C4-2B (cell line): Measurements from ENCODE around the gene CACNA1H.

Experiments used
- H3K27ac ChIP-seq: fragments of 450-650 bp; 2 replicates; pipeline ENCODE4 v1.5.1; 2017
- ZFX ChIP-seq: fragments of 450-650 bp; IDR thresholded peaks from 2 replicates; pipeline ENCODE4 v1.6.1; 2017
- TF ChIP-seq, protein P1 (sequence below): fragments of 450-650 bp; conservative IDR thresholded peaks from 2 replicates; pipeline ENCODE4 v1.5.1; 2017; ENCODE audit warnings: mild to moderate bottlenecking

Gene CACNA1H

DNA sequence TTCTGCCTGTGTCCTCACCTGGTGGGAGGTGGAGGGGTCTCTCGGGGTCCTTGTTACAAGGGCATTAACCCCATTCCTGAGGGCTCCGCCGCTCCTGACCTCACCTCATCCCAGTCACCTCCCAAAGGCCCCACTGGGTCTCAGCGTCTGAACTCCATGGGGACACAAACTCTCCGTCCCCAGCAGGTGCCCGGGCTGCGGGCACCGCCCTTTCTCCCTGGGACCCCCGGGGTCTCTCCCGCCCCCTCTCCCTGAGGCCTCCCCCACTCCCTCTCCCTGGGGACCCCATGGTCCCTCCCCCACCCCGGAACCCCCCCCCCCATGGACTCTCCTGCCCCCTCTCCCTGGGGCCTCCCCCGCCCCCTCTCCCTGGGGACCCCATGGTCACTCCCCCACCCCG is 24.8 kb downstream of the CACNA1H start:
- TF ChIP-seq, protein P1, sequence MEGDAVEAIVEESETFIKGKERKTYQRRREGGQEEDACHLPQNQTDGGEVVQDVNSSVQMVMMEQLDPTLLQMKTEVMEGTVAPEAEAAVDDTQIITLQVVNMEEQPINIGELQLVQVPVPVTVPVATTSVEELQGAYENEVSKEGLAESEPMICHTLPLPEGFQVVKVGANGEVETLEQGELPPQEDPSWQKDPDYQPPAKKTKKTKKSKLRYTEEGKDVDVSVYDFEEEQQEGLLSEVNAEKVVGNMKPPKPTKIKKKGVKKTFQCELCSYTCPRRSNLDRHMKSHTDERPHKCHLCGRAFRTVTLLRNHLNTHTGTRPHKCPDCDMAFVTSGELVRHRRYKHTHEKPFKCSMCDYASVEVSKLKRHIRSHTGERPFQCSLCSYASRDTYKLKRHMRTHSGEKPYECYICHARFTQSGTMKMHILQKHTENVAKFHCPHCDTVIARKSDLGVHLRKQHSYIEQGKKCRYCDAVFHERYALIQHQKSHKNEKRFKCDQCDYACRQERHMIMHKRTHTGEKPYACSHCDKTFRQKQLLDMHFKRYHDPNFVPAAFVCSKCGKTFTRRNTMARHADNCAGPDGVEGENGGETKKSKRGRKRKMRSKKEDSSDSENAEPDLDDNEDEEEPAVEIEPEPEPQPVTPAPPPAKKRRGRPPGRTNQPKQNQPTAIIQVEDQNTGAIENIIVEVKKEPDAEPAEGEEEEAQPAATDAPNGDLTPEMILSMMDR = no peak
- TF ChIP-seq ZFX = no peak
- H3K27ac ChIP-seq = no peak overlapping the region

DNA sequence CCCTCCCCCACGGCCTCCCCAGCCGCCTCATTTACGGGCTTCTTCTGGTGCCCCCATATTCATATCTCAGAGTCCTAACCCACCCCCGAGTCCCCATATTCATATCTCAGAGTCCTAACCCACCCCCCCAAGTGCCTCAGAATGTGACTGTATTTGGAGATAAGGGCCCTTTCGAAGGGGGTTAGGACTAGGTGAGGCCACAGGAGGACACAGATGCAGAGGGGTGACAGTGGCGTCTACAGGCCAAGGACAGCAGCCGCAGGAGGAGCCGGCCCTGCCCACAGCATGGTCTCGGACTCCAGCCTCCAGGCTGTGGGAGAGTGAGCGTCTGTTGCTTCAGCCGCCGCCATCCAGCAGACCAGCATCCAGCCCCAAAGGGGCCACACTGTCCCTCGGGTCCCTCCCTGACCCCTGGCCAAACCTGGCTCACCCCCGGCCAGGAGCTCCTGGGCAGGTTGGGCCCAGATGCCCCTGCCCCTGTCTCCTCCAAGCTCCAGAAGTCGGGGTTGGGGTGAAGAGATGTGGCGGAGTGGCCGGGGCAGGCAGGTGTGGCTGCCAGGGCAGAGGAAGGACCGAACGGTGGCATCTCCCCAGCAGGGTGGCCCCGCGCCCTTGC is 25.5 kb downstream of the CACNA1H start:
- TF ChIP-seq ZFX = no peak
- TF ChIP-seq, protein P1 = no peak

DNA sequence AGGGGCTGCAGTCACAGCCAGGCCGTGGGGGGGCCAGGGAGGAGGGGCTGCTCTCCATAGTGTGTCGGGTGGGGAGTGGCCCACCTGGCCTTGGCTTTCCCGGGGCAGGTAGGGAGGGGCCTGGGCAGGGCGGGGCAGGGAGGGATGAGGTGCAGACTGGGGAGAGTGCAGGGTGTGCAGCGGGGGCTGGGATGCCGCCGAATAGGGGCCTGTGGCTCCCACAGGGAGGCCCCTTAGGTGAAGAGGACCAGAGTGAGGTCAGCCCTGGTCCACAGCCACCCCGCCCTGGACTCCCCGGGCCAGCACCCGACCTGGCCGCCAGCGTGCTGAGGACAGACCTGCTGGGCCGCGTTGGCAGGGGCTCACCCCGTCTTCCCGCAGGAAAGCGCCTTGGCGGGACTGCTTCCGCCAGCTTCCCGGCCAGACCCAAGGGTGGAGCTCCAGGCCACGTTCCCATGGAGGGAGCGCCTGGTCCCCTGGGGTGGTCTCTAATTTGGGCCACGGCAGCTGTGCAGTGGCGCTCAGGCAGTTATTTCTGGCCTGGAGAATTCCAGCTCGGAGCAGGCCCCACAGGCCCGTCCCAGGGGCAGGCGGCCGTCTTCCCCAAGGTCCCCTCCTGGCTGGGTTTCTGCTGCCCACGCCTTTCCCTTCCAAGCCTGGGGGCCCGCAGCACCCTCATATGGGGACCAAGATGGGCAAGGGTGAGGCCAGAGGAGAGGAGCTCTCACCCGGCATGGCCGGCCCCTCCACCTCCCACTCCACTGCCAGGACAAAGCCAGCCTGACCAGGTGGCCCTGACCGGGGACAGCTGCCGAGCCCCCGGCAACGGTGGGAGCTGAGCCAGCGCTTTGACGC is 27.9 kb downstream of the CACNA1H start:
- no peak for TF ChIP-seq ZFX
- TF ChIP-seq, protein P1 = no peak
- H3K27ac ChIP-seq = no peak overlapping the region

More for the DNA sequence above, 25.5 kb downstream of the CACNA1H start:
- H3K27ac ChIP-seq = no peak overlapping the region

DNA sequence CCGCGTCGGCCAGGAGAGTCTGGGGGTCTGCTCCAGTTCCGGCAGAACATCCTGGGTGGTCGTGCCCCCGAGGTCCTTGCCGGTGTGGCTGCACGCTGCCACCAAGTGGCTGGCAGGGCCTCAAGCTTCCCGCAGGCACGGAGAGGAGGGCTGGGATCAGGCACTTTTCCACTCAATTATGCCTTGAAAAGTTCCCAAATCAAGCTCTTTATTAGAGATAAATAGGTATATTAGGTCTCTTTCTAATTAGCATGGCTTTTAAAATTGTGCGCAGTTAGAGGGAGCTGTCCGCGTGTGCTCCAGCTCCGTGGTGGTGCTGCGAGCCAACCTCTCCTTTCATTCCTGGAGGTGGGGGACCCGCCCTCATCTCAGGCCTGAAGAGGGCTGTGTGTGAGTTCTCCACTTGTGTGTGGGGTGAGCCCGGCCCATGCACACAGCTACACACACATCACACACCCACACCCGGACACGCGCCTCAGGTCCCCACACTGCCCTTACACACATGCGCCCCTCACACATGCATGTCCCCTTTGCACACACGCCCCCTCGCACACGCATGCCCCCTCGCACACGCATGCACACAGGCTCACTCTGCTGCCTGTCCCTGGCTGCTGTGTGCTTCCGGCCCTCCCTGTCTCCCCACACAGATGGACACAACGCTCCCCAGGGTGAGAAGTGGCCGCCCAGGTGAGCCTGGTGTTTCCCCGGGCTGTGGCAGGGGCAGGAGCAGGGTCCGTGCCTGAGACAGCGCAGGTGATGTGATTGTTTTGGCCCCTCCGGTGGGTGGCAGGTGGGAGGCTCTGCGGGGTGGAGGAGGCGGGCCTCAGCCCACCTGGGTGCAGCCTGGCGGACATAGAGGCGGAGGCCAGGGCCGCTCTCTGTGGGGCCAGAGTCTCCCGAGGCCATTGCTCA is 28.8 kb downstream of the CACNA1H start:
- TF ChIP-seq ZFX = no peak
- TF ChIP-seq, protein P1 = no peak; the same call in 1 of the 2 replicates
- H3K27ac ChIP-seq = peak overlapping the region; percentile 37

DNA sequence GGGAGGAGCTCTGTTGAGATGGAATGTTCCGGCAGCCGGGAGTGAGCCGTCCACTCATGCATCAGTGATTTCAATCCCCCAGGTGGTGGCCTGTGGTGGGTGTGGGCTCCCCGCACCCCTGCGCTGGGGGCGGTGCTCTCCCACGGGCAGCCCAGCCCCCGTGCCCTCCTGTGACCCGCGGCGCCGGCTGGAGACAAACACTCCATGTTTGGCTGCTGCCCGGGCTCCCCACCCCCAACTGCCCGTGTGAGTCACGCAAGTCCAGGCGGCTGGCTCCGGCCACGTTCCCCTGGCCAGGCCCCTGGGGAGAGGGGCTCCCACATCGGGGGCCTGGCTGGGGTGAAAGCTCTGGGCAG is 29.4 kb downstream of the CACNA1H start:
- TF ChIP-seq, protein P1 = no peak
- TF ChIP-seq ZFX = no peak
- peak overlapping the region; percentile 37 for H3K27ac ChIP-seq

DNA sequence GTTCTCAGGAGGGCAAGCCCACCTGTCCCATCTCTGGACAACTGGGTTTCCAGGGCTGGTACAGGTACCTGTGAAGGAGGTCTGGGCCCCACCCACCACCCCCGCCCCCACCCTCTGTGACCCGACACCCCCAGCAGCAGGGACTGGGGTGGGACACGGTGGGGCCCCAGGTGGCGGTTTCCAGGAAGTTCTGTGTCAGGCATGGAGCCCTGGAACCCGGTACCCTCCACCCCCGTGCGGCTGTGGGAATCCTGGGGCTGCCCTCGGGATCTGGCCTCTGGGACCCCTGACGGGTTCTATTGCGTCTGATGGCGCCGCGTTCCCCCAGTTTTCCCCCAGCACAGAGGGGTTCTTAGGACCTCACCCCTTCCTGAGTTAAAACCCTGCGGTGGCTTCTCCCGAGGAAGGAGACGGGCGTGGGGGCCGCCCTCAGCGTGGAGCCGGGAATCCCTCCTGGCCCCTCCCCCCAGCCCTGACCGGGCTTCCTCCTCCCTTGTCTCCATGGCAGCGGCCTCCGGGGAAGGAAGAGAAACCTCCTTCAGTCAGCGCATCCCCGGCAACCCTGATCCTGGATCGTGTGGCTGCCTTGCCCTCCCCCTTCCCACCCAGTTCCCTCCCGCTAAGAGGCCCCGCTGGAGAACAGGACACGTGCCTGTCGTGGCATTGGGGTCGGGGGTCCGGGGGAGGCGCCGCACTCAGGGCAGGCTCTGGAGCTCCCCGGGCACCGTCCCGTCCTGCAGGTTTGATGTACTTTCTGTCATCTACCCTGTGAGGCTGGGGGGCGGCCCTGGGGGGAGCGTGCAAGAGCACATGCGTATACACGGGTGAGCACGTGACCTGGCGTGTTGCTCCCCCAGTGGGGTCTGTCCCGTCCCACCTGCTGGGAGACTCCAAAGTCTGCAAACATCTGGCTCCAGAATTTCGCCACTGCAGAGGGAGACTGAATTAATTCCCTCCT is 30.3 kb downstream of the CACNA1H start:
- no peak for TF ChIP-seq ZFX
- TF ChIP-seq, protein P1 = no peak
- H3K27ac ChIP-seq = peak overlapping the region; percentile 37; the same call in 1 of the 2 replicates
